Measurements from ENCODE around the gene TDO2. TPM values are rescaled to one million over a fixed set of nuclear protein-coding genes. Genes with fewer than 3 reads are reported as not detected.
A peak's percentile ranks its signal among the peaks of the same experiment; 100 is the strongest.

Gene TDO2
- total RNA-seq, 1 donor, result 1.4 TPM

- peak; percentile 21 for DNase-seq (ENCODE audit: insufficient read length, low spot score, missing footprints)
- Histone ChIP-seq H3K36me3 (ENCODE audit: insufficient read depth, low read length) (no peaks in the 10 kb centered on the region), H3K4me3 (ENCODE audit: insufficient read depth, low read length) (no peak overlapping the region), H3K9me3 (ENCODE audit: low read depth, low read length) (no peaks in the 10 kb centered on the region), H3K4me2 (ENCODE audit: insufficient read depth, low read length) (no peak overlapping the region), H3K4me1 (ENCODE audit: insufficient read depth, low read length) (peaks cover 4% of the 10 kb centered on the region), H3K27ac (ENCODE audit: low read depth, low read length) (no peak overlapping the region), H4K20me1 (ENCODE audit: insufficient read depth, low read length) (no peaks in the 10 kb centered on the region), H2AFZ (ENCODE audit: low read length) (no peak overlapping the region), H3K27me3 (ENCODE audit: insufficient read depth, low read length) (no peaks in the 10 kb centered on the region), H3K79me2 (ENCODE audit: insufficient read depth, low read length) (peaks cover 2% of the 10 kb centered on the region)
- no peak for TF ChIP-seq CTCF (IDR thresholded peaks at IDR 0.05; ENCODE audit: extremely low read depth, low read depth, low read length)
These were observed 53.0 kb downstream of the TDO2 start for GRCh38 chr4:155956461-155956860.

DNA sequence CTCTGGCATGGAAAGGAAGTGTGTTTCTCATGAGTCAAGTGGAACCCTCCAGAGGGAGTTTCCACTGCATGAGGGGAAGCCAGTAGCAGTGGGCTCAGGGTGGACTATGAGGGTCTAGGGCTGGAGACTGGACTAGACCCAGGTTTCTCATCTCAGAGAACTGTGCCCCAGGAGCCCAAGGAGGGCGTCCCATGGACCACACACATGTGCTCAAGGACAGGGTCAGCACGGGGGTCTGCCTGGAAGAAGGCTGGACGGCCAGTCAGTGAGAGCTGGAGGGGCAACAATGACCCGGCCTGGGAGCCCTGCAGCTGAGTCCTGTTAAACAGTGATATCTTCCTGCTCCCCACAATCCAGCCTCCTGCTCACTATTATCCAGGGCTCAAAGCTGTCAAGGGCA, 55.9 kb downstream of the TDO2 start:
- no peaks in the 10 kb centered on the region for H3K79me2 ChIP-seq (ENCODE audit: insufficient read depth, low read length)
- no peak for DNase-seq (ENCODE audit: insufficient read length, low spot score, missing footprints)
- H3K4me3 ChIP-seq (ENCODE audit: insufficient read depth, low read length), result no peak overlapping the region
- no peak overlapping the region for H3K4me2 ChIP-seq (ENCODE audit: insufficient read depth, low read length)
- no peaks in the 10 kb centered on the region for H3K4me1 ChIP-seq (ENCODE audit: insufficient read depth, low read length)
- no peaks in the 10 kb centered on the region for H3K9me3 ChIP-seq (ENCODE audit: low read depth, low read length)
- H3K27ac ChIP-seq (ENCODE audit: low read depth, low read length), result no peak overlapping the region
- TF ChIP-seq CTCF (IDR thresholded peaks at IDR 0.05; ENCODE audit: extremely low read depth, low read depth, low read length), result no peak
- H3K36me3 ChIP-seq (ENCODE audit: insufficient read depth, low read length), result no peaks in the 10 kb centered on the region
- no peaks in the 10 kb centered on the region for H4K20me1 ChIP-seq (ENCODE audit: insufficient read depth, low read length)
- H2AFZ ChIP-seq (ENCODE audit: low read length), result no peak overlapping the region
- no peaks in the 10 kb centered on the region for H3K27me3 ChIP-seq (ENCODE audit: insufficient read depth, low read length)

- Histone ChIP-seq H3K27me3 (ENCODE audit: insufficient read depth, low read length) (no peaks in the 10 kb centered on the region), H3K79me2 (ENCODE audit: insufficient read depth, low read length) (no peaks in the 10 kb centered on the region), H4K20me1 (ENCODE audit: insufficient read depth, low read length) (no peaks in the 10 kb centered on the region), H3K36me3 (ENCODE audit: insufficient read depth, low read length) (no peaks in the 10 kb centered on the region), H3K27ac (ENCODE audit: low read depth, low read length) (no peak overlapping the region), H3K4me3 (ENCODE audit: insufficient read depth, low read length) (no peak overlapping the region), H3K4me2 (ENCODE audit: insufficient read depth, low read length) (no peak overlapping the region), H2AFZ (ENCODE audit: low read length) (no peak overlapping the region), H3K9me3 (ENCODE audit: low read depth, low read length) (no peaks in the 10 kb centered on the region), H3K4me1 (ENCODE audit: insufficient read depth, low read length) (no peaks in the 10 kb centered on the region)
- peak; percentile 31 for DNase-seq (ENCODE audit: insufficient read length, low spot score, missing footprints)
- no peak for TF ChIP-seq CTCF (IDR thresholded peaks at IDR 0.05; ENCODE audit: extremely low read depth, low read depth, low read length)
These were observed 57.0 kb downstream of the TDO2 start for GRCh38 chr4:155960522-155960921.

DNA sequence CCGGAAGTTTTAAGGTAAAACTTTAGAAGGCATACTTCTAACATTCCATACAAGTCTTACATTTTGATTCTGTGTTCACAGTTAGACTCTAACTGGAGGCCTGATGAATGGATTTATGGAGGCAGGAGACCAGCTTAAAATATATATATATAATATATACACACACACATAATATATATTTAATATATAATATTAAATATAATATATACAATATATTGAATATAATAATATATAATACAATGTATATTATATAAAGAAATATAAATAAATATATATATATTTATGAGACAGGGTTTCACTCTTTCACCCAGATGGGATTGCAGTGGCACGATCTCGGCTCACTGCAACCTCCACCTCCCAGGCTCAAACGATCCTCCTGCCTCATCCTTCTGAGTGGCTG, 58.1 kb downstream of the TDO2 start:
- TF ChIP-seq CTCF (IDR thresholded peaks at IDR 0.05; ENCODE audit: extremely low read depth, low read depth, low read length), result no peak
- Histone ChIP-seq H3K4me2 (ENCODE audit: insufficient read depth, low read length) (no peak overlapping the region), H3K36me3 (ENCODE audit: insufficient read depth, low read length) (no peaks in the 10 kb centered on the region), H3K4me3 (ENCODE audit: insufficient read depth, low read length) (no peak overlapping the region), H3K4me1 (ENCODE audit: insufficient read depth, low read length) (no peaks in the 10 kb centered on the region), H4K20me1 (ENCODE audit: insufficient read depth, low read length) (no peaks in the 10 kb centered on the region), H3K27me3 (ENCODE audit: insufficient read depth, low read length) (no peaks in the 10 kb centered on the region), H3K27ac (ENCODE audit: low read depth, low read length) (no peak overlapping the region), H3K79me2 (ENCODE audit: insufficient read depth, low read length) (no peaks in the 10 kb centered on the region), H2AFZ (ENCODE audit: low read length) (no peak overlapping the region), H3K9me3 (ENCODE audit: low read depth, low read length) (no peaks in the 10 kb centered on the region)
- no peak for DNase-seq (ENCODE audit: insufficient read length, low spot score, missing footprints)
